ENCODE results near the gene CCBE1.
A peak's percentile ranks its signal among the peaks of the same experiment; 100 is the strongest.

Gene CCBE1

DNA sequence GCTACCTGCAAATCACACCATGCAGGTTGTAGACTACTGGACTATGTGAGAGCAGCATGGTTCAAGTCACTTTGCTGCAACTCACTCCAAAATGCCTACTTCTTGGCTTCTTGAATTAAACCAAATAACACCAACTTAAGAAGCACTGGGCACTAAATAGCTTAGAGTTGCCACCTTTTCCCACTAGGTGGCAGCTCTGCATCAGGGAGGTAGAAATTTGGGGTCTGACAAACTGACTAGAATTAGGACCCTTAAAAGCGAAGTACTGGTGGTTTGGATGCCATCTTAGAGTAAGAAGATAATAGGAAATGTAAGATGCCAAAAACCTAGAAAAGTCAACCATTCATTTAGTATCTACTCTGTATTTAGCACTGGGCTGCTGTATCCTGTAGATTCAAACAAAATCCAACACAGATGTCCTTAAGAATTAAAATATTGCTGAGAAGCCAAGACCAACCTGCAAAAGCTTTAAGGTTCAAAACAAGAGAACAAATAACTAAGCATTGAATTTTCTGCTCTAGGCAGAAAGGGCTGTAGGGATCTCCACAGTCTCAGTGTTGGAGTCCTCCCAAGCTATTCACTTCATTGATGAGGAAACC is 65.5 kb downstream of the CCBE1 start:
- H3K27ac ChIP-seq = no peak overlapping the region
- TF ChIP-seq ZFX (IDR thresholded peaks at IDR 0.05; ENCODE audit: borderline replicate concordance) = no peak
- TF ChIP-seq, protein P1, sequence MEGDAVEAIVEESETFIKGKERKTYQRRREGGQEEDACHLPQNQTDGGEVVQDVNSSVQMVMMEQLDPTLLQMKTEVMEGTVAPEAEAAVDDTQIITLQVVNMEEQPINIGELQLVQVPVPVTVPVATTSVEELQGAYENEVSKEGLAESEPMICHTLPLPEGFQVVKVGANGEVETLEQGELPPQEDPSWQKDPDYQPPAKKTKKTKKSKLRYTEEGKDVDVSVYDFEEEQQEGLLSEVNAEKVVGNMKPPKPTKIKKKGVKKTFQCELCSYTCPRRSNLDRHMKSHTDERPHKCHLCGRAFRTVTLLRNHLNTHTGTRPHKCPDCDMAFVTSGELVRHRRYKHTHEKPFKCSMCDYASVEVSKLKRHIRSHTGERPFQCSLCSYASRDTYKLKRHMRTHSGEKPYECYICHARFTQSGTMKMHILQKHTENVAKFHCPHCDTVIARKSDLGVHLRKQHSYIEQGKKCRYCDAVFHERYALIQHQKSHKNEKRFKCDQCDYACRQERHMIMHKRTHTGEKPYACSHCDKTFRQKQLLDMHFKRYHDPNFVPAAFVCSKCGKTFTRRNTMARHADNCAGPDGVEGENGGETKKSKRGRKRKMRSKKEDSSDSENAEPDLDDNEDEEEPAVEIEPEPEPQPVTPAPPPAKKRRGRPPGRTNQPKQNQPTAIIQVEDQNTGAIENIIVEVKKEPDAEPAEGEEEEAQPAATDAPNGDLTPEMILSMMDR (IDR thresholded peaks at IDR 0.05) = peak; percentile 73

DNA sequence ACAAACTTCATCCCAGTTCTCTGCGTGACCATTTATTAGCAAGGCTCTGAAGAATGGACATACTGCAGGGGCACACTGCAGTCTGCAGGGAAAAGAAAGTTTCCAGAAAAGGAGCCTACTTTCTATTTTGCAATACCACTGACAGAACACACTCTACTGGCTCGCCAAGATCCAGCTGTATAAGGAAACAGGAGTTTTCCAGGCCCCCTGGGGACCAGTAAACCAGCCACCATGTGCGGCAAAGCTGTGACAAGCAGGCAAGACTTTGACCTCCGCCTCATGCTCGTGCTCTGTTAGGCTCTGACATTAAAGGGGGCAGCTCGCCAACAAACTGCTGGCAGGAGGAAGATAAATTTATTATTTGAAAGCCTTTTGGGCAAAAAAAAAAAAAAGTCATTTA is 67.3 kb downstream of the CCBE1 start:
- H3K27ac ChIP-seq = no peak overlapping the region
- TF ChIP-seq, protein P1 (IDR thresholded peaks at IDR 0.05) = no peak

DNA sequence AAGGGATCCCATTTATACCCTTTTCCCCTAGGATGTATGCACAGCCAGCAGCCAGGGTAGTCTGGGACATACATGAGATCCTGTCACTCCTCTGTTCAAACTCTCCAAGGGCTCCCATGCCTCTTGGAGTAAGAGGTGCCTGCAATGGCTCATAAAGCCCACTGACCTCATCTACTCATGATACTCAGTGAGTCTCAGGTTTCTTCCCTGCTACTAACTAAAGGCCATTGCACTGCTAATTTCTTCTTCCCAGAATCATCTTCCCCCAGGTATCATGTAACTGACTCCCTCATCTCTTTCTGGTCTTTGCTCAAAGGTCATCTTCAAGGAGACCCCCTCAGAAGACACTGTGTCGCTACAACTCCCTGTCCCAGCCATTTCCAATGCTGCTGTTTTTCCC is 68.2 kb downstream of the CCBE1 start:
- TF ChIP-seq, protein P1 (IDR thresholded peaks at IDR 0.05) = no peak
- no peak for TF ChIP-seq ZFX (IDR thresholded peaks at IDR 0.05; ENCODE audit: borderline replicate concordance)
- no peak overlapping the region for H3K27ac ChIP-seq

DNA sequence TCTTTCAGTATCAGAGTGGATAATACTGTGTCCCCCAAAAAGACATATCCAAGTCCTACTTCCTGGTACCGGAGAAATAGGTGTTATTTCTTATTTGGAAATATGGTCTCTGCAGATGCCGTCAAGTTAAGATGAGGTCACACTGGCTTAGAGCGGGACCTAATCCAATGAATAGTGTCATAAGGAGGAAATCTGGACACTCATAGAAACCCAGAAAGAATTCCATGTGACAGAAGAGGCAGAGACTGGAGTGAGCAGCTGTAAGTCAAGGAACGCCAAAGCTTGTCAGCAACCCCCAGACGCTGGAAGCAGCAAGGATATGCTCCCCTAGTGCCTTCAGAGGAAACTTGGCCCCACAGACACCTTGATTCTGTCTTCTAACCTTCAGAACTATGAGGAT is 69.8 kb downstream of the CCBE1 start:
- TF ChIP-seq, protein P1 (IDR thresholded peaks at IDR 0.05) = no peak
- TF ChIP-seq ZFX (IDR thresholded peaks at IDR 0.05; ENCODE audit: borderline replicate concordance) = no peak
- H3K27ac ChIP-seq = no peak overlapping the region

DNA sequence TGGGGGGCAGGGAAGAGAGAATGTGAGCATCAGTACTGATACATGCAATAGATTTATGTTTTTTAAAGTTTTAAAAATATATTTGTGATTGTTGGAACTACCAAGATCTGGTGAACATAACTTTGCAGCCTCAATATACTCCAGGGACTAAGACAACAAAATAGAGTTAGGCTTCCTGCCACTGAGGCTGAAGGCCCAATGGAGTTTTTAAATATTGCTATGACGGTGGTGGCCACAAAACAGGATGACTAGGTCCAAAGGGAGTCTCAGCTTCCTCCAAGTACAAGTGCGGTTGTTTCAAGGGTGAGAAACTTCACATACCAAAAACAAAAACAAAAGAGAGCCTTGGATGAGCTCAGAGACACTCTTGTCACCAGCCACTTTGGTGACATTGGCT is 72.9 kb downstream of the CCBE1 start:
- TF ChIP-seq, protein P1 (IDR thresholded peaks at IDR 0.05) = no peak
- no peak for TF ChIP-seq ZFX (IDR thresholded peaks at IDR 0.05; ENCODE audit: borderline replicate concordance)

DNA sequence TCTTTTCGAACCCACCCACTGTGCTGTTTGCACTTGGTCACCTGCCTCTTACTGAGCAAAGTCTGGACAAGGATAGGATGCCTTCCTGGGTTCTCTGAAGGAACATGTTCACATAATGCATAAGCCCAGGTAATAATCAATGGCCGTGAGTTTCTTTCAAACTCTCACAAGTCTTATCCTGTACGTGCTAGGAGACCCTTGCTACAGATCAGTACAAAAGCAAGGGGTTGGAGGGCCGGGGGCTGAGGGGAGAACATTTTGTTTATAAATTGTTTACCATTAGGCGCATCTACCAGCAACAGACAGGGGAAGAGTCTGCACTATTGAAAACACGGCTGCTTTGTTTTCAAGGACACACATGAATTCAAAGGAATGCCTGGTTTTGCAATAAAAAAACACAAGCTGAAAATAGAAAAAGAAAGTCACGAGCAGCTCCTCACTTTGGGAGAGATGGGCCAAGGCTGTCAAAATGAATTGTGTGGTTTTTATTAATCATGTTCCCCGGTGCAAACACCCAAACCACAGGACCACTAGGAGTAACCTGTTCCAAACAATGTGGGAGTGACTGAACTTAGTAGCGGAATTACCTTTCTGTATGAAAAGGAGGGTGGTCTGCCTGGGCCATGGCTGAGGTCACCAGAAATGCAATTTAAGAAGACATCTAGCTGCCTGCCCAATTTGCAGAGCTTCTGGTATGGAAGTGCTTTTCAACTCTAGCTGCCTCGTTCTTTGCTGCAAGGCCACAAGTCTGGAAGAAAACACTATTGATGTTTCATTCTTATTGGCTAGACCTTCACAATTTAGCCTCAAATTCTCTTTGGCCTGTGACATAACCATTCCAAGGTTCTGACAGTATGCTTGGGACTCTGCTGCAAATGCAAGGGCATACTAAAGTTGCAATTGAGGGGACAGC is 73.5 kb downstream of the CCBE1 start:
- H3K27ac ChIP-seq = no peak overlapping the region
- TF ChIP-seq, protein P1 (IDR thresholded peaks at IDR 0.05) = no peak

More for the DNA sequence above, 72.9 kb downstream of the CCBE1 start:
- no peak overlapping the region for H3K27ac ChIP-seq

DNA sequence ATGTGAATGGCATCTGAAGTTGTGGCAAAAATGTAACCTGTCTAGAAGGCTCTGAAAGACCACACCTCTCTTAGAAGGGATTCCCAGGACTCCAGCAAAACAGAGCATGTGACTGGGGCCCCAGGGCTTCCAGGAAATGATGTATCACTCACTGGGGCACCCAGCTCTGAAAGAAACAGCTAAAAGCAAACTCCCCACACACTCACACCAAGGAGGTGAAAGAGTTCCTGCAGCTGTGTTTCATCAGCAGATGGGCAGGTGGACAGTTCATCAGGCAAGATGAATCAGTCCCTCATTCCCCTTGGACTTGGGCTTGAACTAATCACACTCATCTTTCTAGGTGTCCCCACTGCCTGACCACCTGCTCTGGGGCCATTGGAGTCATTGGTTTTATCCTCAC is 76.2 kb downstream of the CCBE1 start:
- H3K27ac ChIP-seq = no peak overlapping the region
- TF ChIP-seq, protein P1 (IDR thresholded peaks at IDR 0.05) = no peak
- TF ChIP-seq ZFX (IDR thresholded peaks at IDR 0.05; ENCODE audit: borderline replicate concordance) = no peak
